HG02852 (cell line): Measurements from ENCODE around the gene SUV39H1.

Source experiments
- ATAC-seq: cut with Tn5 transposase; IDR thresholded peaks from one replicate; pipeline ENCODE4 v1.9.1; 2021; ENCODE audit warnings: mild to moderate bottlenecking, moderate library complexity; ENCODE audit not compliant: unreplicated experiment

SUV39H1 gene

GRCh38 chrX:48754238-48754637, 57.7 kb downstream of the SUV39H1 start:
- no peak for ATAC-seq
